NCI-H524 (cell line): ENCODE results near the gene TBC1D14.
A peak's percentile ranks its signal among the peaks of the same experiment; 100 is the strongest.

Experiments
- DNase-seq, 2 experiments: peaks; one replicate each; lab custom pipeline; 2025; lab: John Stamatoyannopoulos, UW

TBC1D14 gene

DNA sequence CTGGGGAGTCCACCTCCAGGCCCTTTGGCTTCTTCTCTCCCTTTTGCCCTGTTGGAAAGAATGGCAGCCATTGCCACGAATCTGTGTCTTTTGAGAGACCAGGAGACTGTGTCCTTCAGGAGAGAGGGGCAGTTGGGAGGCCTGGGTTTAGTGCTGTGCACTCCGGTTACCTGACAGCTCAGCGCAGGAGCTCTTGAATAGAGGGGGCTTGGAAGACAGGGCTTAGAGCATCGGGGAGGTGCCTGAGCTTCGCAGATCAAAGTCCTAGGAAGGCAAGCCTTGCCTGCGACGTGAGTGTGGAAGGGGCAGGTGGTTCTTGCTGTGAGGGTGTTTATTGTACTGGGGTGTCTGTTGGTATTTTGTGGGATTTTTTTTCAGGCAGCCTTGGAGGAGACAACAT is 91.6 kb downstream of the TBC1D14 start:
- DNase-seq: no peak

DNA sequence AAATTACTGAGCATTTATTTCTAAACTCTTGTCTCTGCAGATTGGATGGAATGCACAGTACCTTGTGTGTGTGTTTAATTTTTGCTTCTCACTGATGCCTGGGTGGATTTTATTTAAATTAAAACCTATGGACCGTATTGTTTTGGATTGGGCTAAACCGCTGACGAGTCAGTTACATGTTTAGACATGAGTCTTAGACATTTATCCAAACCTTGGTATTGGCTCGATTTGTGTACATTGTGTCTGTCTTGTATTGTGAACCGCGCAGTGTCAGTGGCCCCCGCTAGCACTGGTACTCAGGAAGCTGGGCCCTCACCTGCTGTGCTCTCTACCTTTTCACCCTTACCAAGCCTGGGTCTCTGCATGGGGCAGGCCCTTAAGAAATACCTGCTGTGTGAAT is 92.7 kb downstream of the TBC1D14 start:
- DNase-seq: no peak

DNA sequence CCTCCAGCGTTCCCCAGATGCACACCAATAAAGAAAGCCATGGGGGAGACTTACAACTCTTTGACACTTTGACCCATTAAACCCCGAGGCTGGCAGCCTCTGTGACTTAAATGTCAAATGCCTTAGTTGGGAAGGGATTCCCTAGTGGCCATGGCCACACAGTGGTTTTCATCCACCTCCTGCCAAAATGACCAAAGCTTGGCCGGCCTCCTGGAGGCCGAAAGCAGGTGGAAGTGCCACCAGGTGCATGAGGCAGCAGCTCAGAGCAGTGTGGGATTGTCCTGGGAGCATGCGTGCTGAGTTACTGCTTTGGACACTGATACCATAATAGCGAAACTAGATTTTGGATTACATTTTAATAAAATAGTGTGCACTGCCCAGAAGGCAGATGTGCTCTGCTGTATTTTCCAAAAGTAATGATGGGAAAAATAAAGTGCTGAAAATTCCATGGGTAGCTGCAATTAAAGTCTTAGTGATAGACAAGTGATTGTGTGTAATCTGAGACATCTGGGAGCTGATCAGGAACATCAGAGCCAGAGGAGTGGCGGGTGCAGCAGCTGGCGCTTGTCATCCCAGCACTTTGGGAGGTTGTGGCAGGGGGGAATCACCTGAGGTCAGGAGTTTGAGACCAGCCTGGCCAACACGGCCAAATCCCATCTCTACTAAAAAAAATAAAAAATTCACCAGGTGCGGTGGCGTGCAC is 93.7 kb downstream of the TBC1D14 start:
- DNase-seq: peak in 1 of 2 experiments; percentile 49

DNA sequence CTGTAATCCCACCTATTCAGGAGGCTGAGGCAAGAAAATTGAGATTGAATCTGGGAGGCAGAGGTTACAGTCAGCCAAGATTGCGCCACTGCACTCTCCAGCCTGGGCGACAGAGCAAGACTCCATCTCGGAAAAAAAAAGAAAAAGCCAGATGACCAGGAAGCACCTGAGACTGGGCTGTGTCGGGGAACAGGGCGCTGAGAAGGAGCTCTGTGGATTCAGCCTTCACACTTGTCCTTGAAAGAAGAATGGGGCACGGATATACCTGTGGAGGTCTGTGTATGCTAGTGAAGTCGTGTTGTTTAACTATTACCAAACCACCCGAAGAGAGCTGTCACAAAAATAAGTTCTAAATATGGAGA is 94.2 kb downstream of the TBC1D14 start:
- no peak for DNase-seq

DNA sequence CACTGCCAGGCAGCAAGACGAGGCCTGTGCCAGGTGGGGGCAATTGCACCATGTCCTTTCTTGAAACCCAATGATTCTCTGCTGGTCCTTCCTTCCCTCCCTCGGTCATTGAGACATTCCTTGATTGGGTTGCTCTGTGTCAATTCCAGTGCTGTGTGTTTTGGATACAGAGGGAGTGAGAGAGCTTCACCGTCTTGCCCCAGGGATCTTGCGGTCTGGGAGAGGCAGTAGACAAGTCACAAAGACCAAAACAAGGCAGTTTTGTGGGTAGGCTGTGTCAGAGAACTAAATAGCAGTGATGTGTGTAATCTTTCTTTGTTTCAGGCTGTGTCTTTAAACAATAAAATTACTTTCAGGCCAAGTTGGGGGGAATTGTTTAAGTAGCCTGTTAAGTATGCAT is 94.7 kb downstream of the TBC1D14 start:
- no peak for DNase-seq

DNA sequence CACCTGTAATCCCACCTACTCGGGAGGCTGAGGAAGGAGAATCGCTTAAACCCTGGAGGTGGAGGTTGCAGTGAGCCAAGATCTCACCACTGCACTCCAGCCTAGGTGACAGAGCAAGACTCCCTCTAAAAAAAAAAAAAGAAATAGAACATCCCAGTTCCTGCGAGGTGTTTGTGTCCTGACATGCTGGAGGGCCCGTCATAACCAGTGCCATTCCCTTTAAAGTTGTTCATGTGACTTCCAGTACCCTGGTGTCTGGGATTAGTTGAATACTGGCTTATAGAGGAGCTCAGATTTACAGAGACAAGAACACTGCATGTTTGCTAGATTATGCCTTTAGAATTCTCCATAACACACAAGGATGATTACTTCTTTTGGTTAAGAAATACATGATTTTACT is 95.9 kb downstream of the TBC1D14 start:
- DNase-seq: no peak

DNA sequence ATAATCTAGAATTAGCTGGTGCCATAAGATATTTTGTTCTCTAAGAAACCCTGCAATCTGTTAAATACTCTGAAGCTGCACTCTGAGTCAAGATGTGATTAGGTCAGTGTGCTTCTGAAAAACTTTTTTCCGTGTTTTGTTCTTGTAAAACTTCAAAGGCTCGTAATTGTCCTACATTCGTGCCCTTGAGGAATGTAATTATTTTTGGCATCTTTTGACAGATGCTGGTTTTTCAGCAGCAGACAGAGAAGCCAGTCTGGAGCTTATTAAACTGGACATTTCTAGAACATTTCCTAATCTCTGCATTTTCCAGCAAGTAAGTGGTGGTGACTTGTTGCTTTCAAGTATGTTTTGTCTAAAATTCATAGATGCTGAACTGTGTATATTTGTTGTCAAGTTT is 96.8 kb downstream of the TBC1D14 start:
- DNase-seq: no peak

DNA sequence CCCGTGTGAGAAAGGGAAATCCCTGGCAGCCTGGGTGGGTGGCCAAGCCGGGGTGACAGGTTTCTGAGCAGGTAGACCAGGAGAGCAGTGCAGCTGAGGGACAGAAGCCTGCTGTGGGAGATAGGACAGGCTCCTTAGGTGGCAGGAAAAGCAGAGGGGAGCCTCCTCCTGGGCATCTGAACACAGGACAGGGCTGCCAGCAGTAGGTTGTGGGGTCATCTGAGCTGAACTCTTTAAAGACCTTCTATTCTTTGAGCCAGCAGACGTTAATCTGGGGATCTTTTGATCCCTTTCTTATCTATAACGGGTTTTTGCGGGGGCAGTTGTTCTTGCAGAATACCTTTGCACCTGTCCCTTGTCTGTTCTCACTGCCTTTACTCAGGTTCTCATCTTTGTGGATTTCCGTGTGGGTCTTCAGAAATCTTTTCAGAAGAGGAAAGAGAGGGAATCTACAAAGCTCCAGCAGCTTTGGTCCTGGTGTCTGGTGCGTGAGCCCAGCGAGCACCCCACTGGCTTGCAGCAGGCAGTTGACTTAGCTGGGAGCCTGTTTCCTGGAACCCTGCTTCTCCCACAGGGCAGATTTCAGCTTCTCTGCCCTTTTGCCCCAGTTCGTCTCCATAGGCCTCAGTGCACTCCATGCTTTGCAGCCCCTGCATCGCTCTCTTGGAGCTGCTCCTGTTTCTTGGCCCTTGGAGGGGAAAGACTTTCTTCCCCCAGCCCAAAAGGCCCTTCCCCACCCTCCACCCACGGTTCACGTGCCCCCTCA is 97.7 kb downstream of the TBC1D14 start:
- no peak for DNase-seq

DNA sequence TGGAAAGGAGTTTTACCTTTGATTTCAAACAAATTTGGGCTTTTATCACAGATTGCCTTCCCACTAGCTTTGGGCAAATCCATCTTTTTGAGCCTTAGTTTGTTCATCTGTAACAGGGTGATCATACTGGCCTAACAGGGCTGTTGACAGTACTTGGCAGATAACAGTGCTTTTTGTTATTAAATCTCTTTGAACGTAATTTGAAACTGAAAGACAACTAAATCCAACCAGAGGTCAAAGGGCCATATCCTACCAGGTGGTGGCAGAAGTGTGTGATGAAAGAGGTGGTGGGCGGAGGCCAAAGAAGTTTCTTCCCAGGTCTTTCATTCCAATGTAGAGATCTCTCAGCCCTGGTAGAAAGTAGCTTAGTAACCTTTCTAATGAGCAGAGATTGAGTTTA is 98.3 kb downstream of the TBC1D14 start:
- no peak for DNase-seq

DNA sequence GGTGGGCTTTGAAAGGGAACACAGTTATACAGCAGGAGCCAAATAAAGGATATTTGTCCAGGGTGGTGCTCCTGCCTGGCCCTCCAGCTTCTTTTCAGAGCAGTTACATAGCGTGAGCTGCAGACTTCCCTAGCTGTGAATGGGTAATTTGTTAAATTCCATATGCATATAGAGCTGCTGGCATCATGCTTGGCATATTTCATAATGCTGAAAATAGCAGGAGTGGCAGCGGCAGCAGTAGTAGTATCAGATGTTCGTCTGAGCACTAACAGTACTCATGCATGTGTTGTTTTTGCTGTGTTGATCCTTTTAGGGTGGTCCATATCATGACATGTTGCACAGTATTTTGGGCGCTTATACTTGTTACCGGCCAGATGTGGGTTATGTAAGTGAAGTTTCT is 99.9 kb downstream of the TBC1D14 start:
- DNase-seq: no peak

DNA sequence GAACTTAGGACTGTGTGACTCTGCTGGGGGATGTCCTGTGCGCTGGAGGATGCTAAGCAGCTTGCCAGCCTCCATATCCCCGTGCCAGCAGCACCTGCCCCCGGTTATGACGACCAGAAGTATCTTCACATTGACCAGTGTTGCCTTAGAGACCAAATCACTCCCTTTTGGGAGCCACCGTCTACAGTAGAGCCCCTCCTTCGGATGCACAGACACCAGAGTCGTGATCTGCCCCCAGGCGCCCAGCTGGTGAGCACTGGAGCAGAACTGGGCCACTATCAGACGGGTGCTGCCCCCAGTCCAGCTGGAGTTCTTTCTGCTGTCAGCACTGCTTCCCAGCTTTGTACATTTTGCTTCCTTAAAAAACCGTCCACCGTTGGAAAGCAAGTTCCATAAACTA is 103.5 kb downstream of the TBC1D14 start:
- DNase-seq: no peak

DNA sequence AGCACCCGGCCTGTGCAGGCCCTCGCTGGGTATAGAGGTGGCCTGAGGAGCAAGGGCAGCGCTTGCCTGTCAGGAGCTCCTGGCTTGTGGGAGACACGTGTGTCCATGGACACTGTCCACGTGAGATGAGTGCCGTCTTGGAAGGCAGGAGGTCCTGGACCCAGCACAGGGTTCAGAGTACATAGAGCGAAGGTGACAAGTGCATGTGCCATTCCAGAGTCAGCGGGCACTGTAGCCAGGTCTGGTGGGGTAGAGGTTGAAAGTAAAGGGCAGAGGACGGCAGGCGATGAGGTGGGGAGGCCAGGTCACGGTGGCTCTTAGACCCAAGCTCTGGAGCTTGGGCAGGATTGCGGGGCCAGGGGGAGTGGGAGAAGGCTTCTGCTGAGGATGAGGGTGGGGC is 105.2 kb downstream of the TBC1D14 start:
- no peak for DNase-seq

DNA sequence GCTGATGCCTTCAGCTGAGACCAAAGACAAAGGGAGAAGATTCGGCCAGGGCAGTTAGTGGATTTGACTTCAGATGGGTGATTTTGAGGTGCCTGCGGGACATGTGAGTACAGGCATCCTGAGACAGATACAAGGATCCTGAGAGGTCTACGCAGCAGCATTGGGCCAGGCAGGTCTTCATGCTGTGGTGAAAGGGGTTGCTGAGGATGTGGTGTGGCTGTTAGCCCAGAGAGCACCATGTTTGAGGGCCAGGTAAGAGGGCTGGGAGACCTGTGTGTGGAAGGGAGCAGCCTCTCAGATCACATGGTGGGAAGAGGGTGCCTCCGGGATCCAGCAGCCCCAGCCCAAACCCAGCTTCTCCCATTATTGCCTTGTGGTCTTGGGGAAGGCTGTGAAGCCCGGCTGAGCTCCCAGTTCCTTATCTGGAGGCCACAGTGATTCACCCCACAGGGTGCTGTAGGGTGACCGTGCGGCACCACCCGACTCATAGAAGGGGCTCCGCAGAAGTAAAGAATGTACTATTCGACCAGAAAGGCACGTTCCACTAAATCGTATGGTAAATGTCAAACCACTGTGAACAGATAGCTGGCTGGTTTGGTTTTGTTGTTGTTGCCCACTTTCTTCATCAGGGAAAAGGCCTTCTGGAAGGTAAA is 105.9 kb downstream of the TBC1D14 start:
- no peak for DNase-seq

DNA sequence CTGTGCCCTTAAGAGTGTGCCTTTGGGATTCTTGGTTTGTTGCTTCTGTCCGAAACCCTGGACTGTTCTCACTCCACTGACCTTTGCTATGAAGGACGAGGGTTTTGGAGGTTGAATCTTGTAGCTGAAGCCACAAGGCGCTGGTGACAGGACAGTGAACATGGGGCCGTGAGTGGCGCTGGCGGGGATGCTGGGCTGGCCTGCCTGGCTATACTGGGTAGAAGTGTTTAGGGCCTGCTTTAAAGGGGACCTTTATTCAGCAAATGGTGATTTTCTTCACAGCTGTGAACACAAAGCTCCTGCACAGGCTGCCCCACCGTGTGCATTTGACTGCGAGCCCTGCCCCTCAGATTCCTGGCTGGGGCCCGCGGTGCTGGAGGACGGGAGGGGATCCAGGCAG is 106.5 kb downstream of the TBC1D14 start:
- no peak for DNase-seq

DNA sequence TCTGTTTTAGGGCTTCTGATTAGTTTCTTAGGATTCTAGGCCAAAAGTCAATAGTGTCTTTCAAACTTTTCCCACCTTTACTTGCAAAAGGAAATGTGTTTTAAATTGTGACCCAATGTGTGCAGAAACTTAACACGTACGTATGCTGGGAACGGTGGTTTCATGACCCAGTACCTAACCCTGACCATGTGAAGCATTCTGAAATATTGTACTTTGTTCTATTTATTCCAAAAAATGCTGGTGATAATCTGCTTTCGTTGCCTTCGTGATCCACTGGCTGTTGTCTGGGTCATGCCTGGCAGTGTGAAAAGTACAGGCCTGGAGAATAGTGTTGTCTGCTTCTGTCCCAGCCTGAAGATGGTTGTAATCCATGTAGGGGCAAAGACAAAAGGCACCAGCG is 106.9 kb downstream of the TBC1D14 start:
- no peak for DNase-seq

DNA sequence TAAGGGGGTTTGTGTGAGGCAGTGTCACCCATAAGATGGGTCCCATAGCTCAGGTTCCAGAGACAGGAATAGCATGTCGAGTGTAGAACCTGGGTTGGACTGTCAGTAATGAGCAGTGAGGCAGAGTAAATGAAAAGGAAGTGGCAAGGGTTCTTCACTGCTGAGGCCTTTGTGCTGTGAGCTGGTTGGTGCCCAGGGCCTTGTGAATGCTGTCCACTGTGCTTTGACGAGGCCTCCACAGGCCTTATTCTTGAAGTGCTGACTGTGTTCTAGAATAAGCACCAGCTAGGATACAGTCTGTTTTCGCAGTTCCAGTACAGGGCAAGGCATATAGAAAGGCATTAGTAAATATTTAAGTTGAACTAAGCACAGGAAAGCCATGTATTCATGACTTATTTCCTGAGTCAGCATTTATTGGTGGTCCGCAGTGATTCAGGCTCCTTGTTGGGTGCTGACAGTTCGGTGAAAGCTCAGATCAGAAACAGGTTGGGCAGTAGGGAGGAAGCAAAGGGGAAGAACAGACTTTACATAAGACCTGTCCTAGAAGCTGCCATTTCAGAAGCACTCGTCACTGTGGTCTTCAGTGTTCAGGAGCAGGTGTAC is 107.9 kb downstream of the TBC1D14 start:
- DNase-seq: no peak

DNA sequence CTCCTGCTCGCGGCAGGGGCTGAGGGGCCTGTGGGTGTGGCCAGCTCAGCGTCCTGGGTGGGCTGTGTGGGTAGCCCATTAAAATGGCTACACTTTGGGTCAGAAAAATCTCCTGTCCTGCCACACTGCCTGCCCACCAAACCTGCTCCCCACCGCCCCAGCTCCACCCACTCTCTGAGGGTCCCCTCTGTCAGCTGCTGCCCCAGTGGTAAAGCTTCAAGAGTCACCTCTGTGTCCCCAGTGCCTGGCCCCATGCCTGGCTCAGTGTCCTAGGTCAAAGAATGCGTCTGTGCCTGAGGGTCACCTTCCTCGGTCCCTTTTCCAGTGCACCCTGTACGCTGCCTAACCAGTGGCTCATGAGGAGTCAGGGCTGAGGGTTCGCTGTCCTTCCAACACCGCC is 108.7 kb downstream of the TBC1D14 start:
- no peak for DNase-seq

DNA sequence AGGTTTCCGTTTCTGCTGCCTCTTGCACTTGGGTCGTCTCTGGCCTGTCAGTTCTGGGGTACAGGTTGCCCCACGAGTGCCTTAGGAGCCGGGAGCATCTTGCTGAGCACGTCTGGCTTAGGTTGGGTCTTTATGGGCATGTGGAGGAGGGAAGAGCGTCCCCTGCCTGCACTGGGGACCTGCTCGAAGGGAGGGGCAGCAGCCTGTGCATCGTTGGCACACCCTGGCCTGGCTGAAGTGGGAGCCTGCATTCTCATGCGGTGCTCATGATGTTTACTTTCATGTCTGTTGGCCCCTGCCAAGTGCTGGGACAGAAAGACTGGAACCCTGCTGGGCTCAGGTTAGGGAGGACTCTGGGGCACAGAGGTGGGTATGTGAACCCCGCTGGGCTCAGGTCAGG is 109.7 kb downstream of the TBC1D14 start:
- DNase-seq: no peak

DNA sequence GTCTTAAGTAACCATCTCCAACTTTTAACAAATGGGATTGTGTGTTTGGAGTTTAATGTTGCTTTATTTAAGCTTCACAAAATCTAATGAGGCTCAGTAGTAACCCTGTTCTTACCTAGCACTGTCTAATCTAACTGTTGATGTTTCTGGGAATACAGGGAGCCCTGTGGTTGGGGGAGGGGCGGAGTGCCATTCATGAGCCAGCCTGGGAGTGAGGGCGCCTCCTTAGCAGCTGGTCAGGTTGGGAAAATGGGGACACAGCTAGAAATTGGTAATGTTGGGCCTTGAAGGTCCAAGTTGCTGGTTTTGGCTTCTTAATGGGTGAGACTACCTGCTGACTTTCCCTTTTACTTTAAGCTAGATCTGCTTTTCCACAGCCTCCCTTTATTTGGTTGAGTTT is 110.7 kb downstream of the TBC1D14 start:
- no peak for DNase-seq

DNA sequence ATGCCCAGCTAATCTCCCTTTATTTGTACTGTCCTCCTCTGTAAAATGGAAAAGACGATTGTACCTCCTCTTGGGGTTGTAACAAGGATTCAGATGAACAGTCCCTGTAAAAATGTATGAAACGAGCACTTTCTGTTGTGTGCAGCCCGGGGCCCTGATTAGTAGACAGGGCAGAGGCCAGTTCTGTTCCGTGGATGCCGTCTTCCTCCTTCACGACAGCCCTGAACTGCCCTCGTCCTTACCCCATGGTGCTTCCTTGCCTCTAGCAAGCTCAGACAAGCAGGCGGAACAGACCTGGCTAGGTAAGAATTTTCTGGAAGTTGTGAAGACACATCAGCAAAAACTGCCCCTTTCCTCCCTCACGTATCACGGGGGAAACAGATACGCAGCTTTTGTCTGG is 111.2 kb downstream of the TBC1D14 start:
- DNase-seq: no peak

DNA sequence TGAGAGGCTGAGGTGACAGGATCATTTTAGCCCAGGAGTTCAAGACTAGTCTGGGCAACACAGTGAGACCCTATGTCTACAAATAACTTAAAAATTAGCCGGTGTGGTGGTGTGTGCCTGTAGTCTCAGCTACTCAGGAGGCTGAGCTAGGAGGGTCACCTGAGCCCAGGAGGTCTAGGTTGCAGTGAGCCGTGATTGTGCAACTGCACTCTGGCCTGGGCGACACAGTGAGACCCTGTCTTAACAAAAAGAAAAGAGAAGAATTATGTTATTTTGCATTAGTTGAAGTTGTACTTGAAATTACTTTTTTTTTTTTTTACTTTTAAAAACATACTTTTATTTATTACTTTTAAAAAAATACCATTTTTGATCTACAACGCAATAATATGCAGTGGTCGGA is 111.7 kb downstream of the TBC1D14 start:
- no peak for DNase-seq

DNA sequence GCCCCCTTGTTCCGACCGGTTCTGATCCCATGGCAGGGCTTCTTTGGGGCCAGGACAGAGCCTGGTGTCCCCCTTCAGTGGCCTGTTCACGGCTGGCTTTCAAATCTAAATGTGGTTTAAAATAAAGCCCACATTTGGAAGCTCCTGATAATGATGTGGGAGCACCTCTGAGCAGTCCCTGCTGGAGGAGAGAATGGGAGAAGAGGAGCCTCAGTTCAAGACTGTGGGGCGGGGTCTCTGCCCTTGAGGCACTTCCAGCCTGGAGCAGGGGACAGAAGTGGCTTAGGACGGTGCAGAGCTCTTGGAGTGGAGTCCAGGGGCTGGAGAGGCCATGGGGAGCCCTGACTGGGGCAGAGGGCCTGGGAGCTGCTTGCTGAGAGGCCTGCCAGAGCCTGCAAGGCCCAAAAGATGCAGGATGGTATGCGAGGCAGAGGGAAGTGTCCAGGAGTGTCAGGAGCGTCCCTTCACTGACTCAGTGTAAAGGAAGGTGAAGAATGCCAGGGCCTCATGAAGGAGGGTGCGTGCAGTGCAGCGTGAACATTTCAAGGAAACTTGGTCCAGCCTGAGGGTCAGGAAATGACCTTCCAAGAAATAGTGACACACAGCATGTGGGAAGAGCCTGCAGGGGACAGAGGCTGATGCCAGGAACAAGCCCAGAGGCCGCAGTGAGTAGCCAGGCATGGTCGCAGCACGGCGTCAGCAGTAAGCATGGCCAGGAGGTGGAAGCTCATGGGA is 112.5 kb downstream of the TBC1D14 start:
- DNase-seq: no peak
